ENCODE data around the gene ROR1.

Gene ROR1

DNA sequence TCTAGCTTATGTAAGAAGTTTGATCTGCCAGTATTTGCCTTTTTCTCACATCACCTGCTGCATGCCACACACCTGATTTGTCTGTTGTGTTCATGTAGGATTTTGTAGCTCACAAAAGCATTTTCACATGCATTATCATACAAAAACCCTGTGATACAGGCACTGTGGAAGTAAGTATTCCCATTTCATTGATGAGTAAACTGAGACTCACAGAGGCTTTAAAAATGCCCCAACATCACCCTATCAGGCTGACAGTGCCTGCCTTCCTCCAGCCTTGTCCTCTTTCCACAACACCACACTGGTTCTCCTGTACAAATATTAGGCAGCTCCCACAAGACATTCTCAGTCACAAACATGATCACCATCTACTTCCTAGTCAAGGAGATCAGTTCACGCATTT lies 343.7 kb downstream of the ROR1 start:
- no peak for DNase-seq

DNA sequence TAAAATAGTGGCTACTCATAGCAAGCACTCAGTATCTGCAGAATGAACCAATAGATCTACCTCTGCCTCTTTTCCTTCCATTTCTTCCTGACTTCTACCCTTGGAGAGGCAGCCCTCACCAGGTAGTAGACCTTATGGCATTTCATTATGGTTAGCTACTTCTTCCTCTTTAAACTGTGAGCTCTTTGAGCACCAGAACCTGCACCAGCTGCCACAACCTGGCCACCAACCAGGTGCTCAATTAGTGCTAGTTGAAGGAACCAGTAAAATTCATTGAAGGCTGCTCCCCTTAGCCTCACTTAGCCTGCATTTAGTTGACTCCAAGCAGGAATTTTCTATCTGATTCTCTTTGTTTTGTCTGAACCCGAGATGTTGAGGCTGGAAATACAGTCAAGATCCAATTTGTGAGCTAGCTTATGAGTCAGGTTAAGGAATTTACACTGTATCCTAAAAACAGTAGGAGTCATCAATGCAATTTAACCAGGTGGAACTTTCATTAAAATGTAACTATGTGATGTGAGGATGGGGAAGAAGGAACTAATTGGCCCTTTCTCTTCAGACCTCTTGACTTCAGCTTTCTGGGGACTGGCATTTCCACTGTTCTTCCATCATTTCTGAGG lies 348.1 kb downstream of the ROR1 start:
- no peak for DNase-seq

DNA sequence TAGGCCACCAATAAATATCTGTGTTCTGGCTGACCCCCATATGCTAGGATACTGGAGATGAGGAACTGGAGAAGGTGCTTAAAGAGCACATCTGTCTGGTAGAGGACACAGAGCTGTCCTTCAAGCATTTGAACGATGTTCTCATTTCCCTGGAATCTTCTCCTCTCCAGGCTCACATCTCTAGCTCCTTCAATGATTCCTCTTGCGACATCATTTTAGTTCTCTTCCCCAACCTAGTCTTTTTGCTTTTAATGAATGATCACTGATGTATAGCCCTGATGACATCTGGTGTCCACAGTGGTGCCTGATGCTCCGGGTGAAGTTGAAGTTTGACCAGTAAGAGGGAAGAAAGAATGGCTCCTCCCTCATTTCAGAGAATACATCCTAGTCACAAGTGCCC lies 348.8 kb downstream of the ROR1 start:
- DNase-seq: no peak

- DNase-seq: no peak
These were observed 351.1 kb downstream of the ROR1 start for GRCh38 chr1:64124704-64125440.

DNA sequence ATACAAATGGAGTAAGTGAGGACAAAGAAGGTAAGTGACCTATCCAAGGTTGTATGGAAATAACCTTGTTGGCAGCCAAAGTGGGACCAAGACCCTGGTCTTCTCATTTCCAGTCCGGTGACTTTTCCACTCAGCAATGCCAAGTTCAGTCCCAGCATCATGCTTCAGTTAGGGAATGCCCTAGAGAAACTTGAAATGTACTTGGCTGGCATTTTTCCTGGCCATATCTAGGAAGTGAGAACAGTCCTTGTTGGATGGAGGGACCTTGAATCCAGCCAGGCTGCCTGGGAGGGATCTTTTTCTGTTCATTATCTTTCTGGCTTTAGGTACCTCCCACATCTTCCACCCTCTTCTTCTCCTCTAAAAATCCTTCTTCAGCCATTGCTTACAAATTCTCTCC lies 352.8 kb downstream of the ROR1 start:
- no peak for DNase-seq

DNA sequence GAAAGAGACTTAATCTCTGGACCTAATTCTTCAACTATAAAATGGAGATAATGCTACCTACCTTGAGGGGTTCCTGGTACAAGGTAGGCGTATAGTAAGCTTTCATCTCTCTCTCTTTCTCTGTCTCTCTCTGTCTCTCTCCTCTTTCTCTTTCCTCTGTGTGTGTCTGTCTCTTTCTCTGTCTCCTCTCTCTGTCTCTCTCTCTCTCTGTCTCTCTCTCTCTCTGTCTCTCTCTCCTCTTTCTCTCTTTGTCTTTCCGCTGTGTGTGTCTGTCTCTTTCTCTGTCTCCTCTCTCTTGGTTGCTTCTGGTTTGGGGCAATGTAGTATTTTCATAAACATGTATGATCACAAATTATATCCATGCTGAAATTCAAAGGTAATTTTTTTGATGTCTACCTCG lies 353.5 kb downstream of the ROR1 start:
- DNase-seq: no peak

GRCh38 chr1:64129701-64130100 lies 355.9 kb downstream of the ROR1 start:
- no peak for DNase-seq

DNA sequence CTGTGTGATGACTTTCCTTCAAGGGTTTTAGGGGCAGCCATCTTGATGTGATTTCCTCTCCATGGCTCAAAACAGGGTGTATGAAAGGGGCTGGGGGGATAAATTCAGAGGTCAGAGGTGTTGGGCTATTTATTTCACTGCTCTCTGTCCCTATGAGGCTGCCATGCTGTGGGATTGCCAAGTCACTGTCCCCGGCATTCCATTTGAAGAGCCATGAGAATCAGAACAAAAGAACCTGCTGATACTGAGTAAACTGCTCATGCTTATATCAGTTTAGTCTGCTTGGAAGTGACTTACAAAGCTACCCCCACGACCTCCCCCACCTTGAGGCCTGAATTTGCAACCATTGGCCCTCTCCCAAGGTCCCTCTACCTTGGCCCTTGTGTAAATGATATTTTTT lies 357.3 kb downstream of the ROR1 start:
- no peak for DNase-seq

- DNase-seq: no peak
These were observed 359.2 kb downstream of the ROR1 start for GRCh38 chr1:64133036-64133435.

DNA sequence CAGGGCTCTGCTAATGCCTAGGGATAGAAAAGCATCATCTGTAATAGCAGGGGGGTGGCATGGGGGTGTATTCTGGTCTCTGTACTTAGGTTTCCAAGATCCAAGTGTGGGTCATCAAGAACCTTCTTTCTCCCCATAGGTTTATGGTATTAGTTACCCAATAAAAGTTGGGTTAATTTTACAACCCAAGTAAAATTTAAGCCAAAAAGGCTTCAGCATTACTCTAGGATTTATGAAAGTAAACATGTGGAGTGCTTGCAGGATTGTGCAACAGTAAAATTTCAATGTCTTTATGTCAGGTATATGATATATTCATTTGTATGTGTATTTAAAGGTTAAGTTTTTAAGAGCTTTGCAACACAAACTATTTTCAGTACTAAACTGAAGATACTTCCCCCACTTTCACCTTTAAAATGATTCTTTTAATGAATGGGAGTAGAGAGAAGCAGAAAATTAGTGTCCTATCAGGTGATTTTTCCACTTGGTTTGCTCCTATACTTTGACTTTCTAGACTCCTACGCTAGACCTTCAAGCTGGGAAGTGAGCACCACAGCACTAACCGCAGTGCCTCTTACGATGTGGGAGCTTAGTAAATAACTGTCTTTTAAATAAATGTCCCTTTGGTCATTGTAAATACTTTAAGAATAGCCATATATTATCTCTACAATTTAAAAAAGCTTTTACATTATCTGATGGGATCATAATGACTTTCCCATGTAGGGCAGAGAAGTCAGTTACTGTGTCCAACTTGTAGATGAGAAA lies 361.8 kb downstream of the ROR1 start:
- no peak for DNase-seq

DNA sequence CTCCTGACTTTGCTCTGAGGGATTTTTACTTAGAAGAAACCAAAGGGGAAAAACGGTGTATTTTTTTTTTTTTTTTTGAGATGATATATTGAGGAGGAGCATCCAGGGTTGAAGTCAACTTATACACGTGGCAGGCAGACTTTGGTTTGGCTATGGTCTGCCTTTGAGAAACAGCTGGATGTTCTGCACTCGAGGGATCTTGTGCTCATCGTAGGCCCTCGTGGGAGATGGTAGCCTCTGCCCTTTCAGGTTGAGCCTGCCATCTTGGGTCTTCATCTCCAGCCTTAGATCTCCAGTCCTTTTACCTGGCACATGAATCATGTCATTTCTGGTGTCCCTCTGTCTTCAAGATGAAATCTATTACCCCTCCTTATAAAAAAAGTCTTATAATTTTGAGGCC lies 362.5 kb downstream of the ROR1 start:
- DNase-seq: no peak

GRCh38 chr1:64136752-64137411 lies 363.1 kb downstream of the ROR1 start:
- peak; percentile 6 for DNase-seq

GRCh38 chr1:64137412-64137803 lies 363.6 kb downstream of the ROR1 start:
- no peak for DNase-seq

- DNase-seq: no peak
These were observed 366.1 kb downstream of the ROR1 start for GRCh38 chr1:64139877-64140276.

- no peak for DNase-seq
These were observed 366.8 kb downstream of the ROR1 start for GRCh38 chr1:64140596-64140995.

DNA sequence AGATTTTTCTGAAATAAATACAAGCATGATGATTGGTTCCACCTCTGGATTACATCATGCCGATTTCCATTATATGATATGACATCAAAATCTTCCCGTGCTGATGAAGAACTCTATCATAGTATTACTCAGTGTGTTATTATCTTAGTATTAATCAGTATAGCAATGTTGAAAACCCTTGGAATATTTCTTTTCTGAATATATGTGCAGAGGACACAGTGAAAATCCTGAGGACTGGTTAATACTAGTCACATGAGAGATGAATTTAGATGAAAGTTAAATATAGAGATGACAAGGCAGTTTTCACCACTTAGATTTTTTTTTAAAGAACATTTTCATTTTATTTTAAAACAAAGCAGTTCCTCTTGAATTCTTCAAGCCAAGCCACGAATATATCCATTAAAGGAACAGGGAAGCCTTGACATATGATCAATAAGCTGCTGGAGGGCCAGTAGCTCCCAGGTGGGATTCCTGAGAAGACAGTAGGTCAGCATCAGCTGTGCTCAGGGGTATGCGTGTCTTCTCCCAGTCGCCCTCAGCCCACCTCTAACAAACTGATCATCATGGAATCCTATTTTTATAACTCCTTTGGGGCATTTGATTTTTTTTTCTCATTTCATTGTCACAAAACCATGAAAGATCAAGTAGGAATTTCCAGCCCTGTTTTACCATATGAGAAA lies 373.4 kb downstream of the ROR1 start:
- no peak for DNase-seq

- no peak for DNase-seq
These were observed 373.9 kb downstream of the ROR1 start for GRCh38 chr1:64147759-64148158.

- DNase-seq: no peak
These were observed 376.4 kb downstream of the ROR1 start for GRCh38 chr1:64150266-64150665.

GRCh38 chr1:64150729-64151230 lies 377.0 kb downstream of the ROR1 start:
- no peak for DNase-seq

DNA sequence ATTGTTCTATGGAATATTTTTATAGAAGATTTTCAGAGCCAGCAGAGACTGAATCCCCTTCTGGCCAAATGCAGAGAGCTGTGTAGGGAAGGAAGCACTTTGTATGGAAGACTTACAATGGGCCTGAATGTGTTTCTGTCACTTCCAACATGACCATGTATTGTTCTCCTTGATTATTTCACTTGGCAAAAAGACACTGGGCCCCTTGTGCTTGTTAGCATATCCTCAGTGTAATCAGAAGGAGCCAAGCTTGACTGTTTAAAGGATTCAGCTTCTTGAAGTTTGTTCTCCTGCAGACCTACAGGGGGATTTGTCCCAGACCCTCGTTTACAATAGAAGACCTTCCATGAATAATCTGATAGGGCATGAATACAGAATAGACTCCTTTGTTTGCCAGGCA lies 381.5 kb downstream of the ROR1 start:
- DNase-seq: no peak

GRCh38 chr1:64161357-64161941 lies 387.6 kb downstream of the ROR1 start:
- DNase-seq: no peak

GRCh38 chr1:64162151-64162550 lies 388.3 kb downstream of the ROR1 start:
- DNase-seq: peak; percentile 56

All from NCI-H187 treated with DMSO at 0.1 percent for 48 hours (cell line).